Chondrocyte (in vitro differentiated cells): Measurements from ENCODE around the gene CCDC106. TPM values are rescaled to one million over a fixed set of nuclear protein-coding genes. Genes with fewer than 3 reads are reported as not detected.

ENCODE experiments used
- DNase-seq: peaks from one replicate; pipeline ENCODE4 v3.0.0; 2021; ENCODE audit warnings: mixed read lengths, low spot score
- H3K27ac Mint-ChIP-seq: one replicate; pipeline ENCODE4 v1.8.0; 2021; ENCODE audit warnings: mild to moderate bottlenecking, moderate library complexity, mixed read lengths; ENCODE audit not compliant: unreplicated experiment
- H3K27me3 Mint-ChIP-seq: 2 replicates; pipeline ENCODE4 v1.8.0; 2021; ENCODE audit warnings: low read depth, mixed read lengths
- H3K36me3 Mint-ChIP-seq: 2 replicates; pipeline ENCODE4 v1.8.0; 2021; ENCODE audit warnings: low read depth, mixed read lengths
- H3K4me1 Mint-ChIP-seq: 2 replicates; pipeline ENCODE4 v1.8.0; 2021; ENCODE audit warnings: low read depth, mild to moderate bottlenecking, mixed read lengths
- H3K4me3 Mint-ChIP-seq: one replicate; pipeline ENCODE4 v1.8.0; 2021; ENCODE audit warnings: mild to moderate bottlenecking, moderate library complexity, mixed read lengths; ENCODE audit not compliant: unreplicated experiment
- H3K9me3 Mint-ChIP-seq: 2 replicates; pipeline ENCODE4 v1.8.0; 2021; ENCODE audit warnings: low read depth, mixed read lengths
- total RNA-seq: library from RNA; stranded (reverse); gene quantifications from 3 replicates; pipeline ENCODE4 v1.2.1, GENCODE V29; 2021
- TF ChIP-seq, protein P1 (sequence below): fragments of 200-600 bp; sonication (generic); IDR thresholded peaks from 2 replicates; pipeline ENCODE4 v1.5.0; 2021; ENCODE audit warnings: antibody characterized with exemption, mild to moderate bottlenecking, moderate library complexity

The CCDC106 gene
- total RNA-seq, 1 donor from 2014 or later, result 20.9 TPM

- peaks cover 25% of the 10 kb centered on the region for H3K36me3 Mint-ChIP-seq
- H3K4me1 Mint-ChIP-seq, result no peaks in the 10 kb centered on the region
- no peak overlapping the region for H3K27ac Mint-ChIP-seq
- TF ChIP-seq, protein P1, sequence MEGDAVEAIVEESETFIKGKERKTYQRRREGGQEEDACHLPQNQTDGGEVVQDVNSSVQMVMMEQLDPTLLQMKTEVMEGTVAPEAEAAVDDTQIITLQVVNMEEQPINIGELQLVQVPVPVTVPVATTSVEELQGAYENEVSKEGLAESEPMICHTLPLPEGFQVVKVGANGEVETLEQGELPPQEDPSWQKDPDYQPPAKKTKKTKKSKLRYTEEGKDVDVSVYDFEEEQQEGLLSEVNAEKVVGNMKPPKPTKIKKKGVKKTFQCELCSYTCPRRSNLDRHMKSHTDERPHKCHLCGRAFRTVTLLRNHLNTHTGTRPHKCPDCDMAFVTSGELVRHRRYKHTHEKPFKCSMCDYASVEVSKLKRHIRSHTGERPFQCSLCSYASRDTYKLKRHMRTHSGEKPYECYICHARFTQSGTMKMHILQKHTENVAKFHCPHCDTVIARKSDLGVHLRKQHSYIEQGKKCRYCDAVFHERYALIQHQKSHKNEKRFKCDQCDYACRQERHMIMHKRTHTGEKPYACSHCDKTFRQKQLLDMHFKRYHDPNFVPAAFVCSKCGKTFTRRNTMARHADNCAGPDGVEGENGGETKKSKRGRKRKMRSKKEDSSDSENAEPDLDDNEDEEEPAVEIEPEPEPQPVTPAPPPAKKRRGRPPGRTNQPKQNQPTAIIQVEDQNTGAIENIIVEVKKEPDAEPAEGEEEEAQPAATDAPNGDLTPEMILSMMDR, result no peak
- no peaks in the 10 kb centered on the region for H3K9me3 Mint-ChIP-seq
- no peaks in the 10 kb centered on the region for H3K27me3 Mint-ChIP-seq
- peak; percentile 88 for DNase-seq
- no peak overlapping the region for H3K4me3 Mint-ChIP-seq
Observed at GRCh38 chr19:55696301-55697068, 48.5 kb downstream of the CCDC106 start.

GRCh38 chr19:55697069-55697440 lies 49.0 kb downstream of the CCDC106 start:
- DNase-seq, result peak; percentile 59
- H3K4me3 Mint-ChIP-seq, result no peak overlapping the region
- H3K36me3 Mint-ChIP-seq, result peaks cover 27% of the 10 kb centered on the region

GRCh38 chr19:55697698-55698097 lies 49.7 kb downstream of the CCDC106 start:
- Mint-ChIP-seq H3K36me3 (peaks cover 27% of the 10 kb centered on the region), H3K27ac (no peak overlapping the region), H3K27me3 (no peaks in the 10 kb centered on the region), H3K4me3 (no peak overlapping the region), H3K4me1 (no peaks in the 10 kb centered on the region), H3K9me3 (no peaks in the 10 kb centered on the region)
- peak; percentile 33 for DNase-seq
- TF ChIP-seq, protein P1, result no peak

More at GRCh38 chr19:55697069-55697440, 49.0 kb downstream of the CCDC106 start:
- Mint-ChIP-seq H3K27ac (no peak overlapping the region), H3K27me3 (no peaks in the 10 kb centered on the region), H3K4me1 (no peaks in the 10 kb centered on the region), H3K9me3 (no peaks in the 10 kb centered on the region)
- TF ChIP-seq, protein P1, result no peak

DNA sequence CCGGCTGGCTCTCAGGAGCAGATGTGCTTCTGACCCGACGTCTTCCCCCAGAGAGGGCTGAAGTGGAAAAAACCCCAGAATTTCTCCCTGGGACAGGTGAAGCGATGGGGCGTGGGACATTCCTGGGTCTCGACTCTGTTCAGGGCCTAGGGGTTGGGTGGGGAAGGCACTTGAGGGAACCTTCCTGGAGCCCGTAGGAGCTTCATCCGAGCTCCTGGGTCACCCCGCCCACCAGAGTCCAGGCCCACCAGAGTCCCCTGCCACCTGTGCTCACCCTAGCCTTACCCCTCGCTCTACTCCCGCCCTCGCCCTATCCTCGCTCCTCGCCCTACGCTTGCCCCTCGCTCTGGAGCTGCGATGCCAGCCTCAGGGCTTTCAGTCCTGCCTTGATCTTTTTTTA lies 50.2 kb downstream of the CCDC106 start:
- Mint-ChIP-seq H3K9me3 (no peaks in the 10 kb centered on the region), H3K27me3 (no peaks in the 10 kb centered on the region), H3K4me1 (no peaks in the 10 kb centered on the region), H3K27ac (no peak overlapping the region), H3K4me3 (no peak overlapping the region), H3K36me3 (peaks cover 28% of the 10 kb centered on the region)
- peak; percentile 76 for DNase-seq
- TF ChIP-seq, protein P1, result no peak

GRCh38 chr19:55699221-55699620 lies 51.2 kb downstream of the CCDC106 start:
- H3K4me3 Mint-ChIP-seq, result no peak overlapping the region
- H3K4me1 Mint-ChIP-seq, result no peaks in the 10 kb centered on the region
- TF ChIP-seq, protein P1, result no peak
- DNase-seq, result peak; percentile 60
- H3K27ac Mint-ChIP-seq, result no peak overlapping the region
- H3K36me3 Mint-ChIP-seq, result peaks cover 29% of the 10 kb centered on the region
- no peaks in the 10 kb centered on the region for H3K9me3 Mint-ChIP-seq
- no peaks in the 10 kb centered on the region for H3K27me3 Mint-ChIP-seq
